Measurements from ENCODE around the gene RARS1. TPM values are rescaled to one million over a fixed set of nuclear protein-coding genes. Genes with fewer than 3 reads are reported as not detected.

RARS1 gene
- total and polyA plus RNA-seq, 2 of the 8 experiments (the other 6 are each of a cell fraction or from before 2014, with no cell fraction given): 30.2 to 108 TPM

GRCh38 chr5:168528521-168529373, 42.5 kb downstream of the RARS1 start, which contains the start of gene FBLL1 (continued):
- TF ChIP-seq RXRA (IDR thresholded peaks at IDR 0.05; ENCODE audit: insufficient read depth, low read depth, low read length) (no peak), BACH1 (IDR thresholded peaks at IDR 0.05; ENCODE audit: low read length) (no peak), KDM5A (IDR thresholded peaks at IDR 0.05; ENCODE audit: low read length) (no peak), PHF8 (conservative IDR thresholded peaks at IDR 0.05; ENCODE audit: low read depth, low read length) (no peak), EP300 (IDR thresholded peaks at IDR 0.05; ENCODE audit: borderline replicate concordance in 1 of 2, low read depth in 2 of 2, low read length in 2 of 2) (no peak), YY1 (IDR thresholded peaks at IDR 0.05; ENCODE audit: low read depth, low read length) (peak; percentile 61), CEBPB (IDR thresholded peaks at IDR 0.05; ENCODE audit: low read depth, low read length) (peak; percentile 97), NANOG (IDR thresholded peaks at IDR 0.05; ENCODE audit: insufficient read depth, low read depth, low read length, poor library complexity, severe bottlenecking) (no peak)
- TF ChIP-seq, protein P1, sequence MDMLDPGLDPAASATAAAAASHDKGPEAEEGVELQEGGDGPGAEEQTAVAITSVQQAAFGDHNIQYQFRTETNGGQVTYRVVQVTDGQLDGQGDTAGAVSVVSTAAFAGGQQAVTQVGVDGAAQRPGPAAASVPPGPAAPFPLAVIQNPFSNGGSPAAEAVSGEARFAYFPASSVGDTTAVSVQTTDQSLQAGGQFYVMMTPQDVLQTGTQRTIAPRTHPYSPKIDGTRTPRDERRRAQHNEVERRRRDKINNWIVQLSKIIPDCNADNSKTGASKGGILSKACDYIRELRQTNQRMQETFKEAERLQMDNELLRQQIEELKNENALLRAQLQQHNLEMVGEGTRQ (IDR thresholded peaks at IDR 0.05; ENCODE audit: low read length): no peak
